Smooth muscle cell (in vitro differentiated cells): ENCODE results near the gene FAHD1. TPM values are rescaled to one million over a fixed set of nuclear protein-coding genes. Genes with fewer than 3 reads are reported as not detected.

ENCODE experiments used
- DNase-seq: peaks from one replicate; lab custom pipeline; 2025; ENCODE audit not compliant: unreplicated experiment; lab: John Stamatoyannopoulos, UW
- H2AFZ ChIP-seq: fragments of 200-600 bp; sonication (generic); 2 replicates; pipeline ENCODE4 v1.6.0; 2016; ENCODE audit warnings: antibody characterized with exemption, low read depth, mild to moderate bottlenecking
- H3F3A ChIP-seq: fragments of 200-600 bp; sonication (generic); 2 replicates; pipeline ENCODE4 v1.6.0; 2017; ENCODE audit warnings: antibody characterized with exemption, low read depth
- H3K27ac ChIP-seq: fragments of 200-600 bp; sonication (generic); 2 replicates; pipeline ENCODE4 v1.5.1; 2016; ENCODE audit warnings: low read depth, mild to moderate bottlenecking
- H3K27me3 ChIP-seq: fragments of 200-600 bp; sonication (generic); 2 replicates; pipeline ENCODE4 v1.6.1; 2016; ENCODE audit warnings: low read depth, mild to moderate bottlenecking
- H3K36me3 ChIP-seq: fragments of 200-600 bp; sonication (generic); 2 replicates; pipeline ENCODE4 v1.5.1; 2016; ENCODE audit warnings: low read depth
- H3K4me1 ChIP-seq: fragments of 200-600 bp; sonication (generic); 2 replicates; pipeline ENCODE4 v1.5.1; 2016; ENCODE audit warnings: low read depth
- H3K4me2 ChIP-seq: fragments of 200-600 bp; sonication (generic); 2 replicates; pipeline ENCODE4 v1.6.0; 2016; ENCODE audit warnings: mild to moderate bottlenecking
- H3K4me3 ChIP-seq: fragments of 200-600 bp; sonication (generic); 2 replicates; pipeline ENCODE4 v1.5.1; 2016; ENCODE audit warnings: mild to moderate bottlenecking
- H3K79me2 ChIP-seq: fragments of 200-600 bp; sonication (generic); 2 replicates; pipeline ENCODE4 v1.6.0; 2016; ENCODE audit warnings: low read depth, mild to moderate bottlenecking
- H3K9ac ChIP-seq: fragments of 200-600 bp; sonication (generic); 2 replicates; pipeline ENCODE4 v1.6.0; 2016; ENCODE audit warnings: low read depth
- H3K9me3 ChIP-seq: fragments of 200-600 bp; sonication (generic); replicated peaks from 2 replicates; pipeline ENCODE4 v1.5.1; 2016; ENCODE audit warnings: low read depth
- H4K20me1 ChIP-seq: fragments of 200-600 bp; sonication (generic); 2 replicates; pipeline ENCODE4 v1.6.0; 2016; ENCODE audit warnings: low read depth
- WGBS: methylation state at CpG from one replicate; pipeline ENCODE4 v1.1.7; 2016; ENCODE audit warnings: low lambda C conversion rate; 5-methylcytosine and 5-hydroxymethylcytosine counted together
- polyA plus RNA-seq: library from polyadenylated mRNA; unstranded; fragments of >200 nt; fragmentation: Nextera tagmentation; extraction: Ambion mirVana; gene quantifications from 2 replicates; pipeline ENCODE4 v1.2.1, GENCODE V29; 2016
- total RNA-seq: library from RNA; depleted of rRNA; stranded (reverse); fragments of >200 nt; gene quantifications from 2 replicates; pipeline ENCODE4 v1.2.3, GENCODE V29; 2014
- TF ChIP-seq, protein P1 (sequence below): fragments of 200-600 bp; sonication (generic); IDR thresholded peaks from 2 replicates; pipeline ENCODE4 v1.5.1; 2017; ENCODE audit warnings: borderline replicate concordance, mild to moderate bottlenecking, antibody characterized with exemption; ENCODE audit not compliant: insufficient read depth, poor library complexity, severe bottlenecking

Gene FAHD1
- total and polyA plus RNA-seq, 2 experiments from 2014 or later: 32.4 TPM

DNA sequence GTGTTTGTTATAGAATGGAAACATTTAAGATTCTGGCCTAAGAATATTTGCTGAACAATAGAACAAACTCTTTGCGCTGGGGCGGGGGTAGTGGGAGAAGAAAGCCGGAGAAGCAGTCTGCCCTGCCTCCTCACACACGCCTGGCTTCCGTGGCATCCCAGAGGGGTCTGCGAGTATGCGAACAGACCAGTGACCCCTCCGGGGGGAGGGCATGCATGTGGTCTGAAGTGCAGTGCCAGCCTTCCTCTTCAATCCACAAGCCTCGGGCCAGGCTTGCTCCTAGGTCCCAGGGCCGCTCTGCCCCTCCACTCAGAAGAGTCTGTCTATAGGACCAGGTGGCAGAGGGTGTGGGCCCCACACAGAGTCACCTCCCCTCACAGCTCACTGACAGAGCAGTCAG is 19.4 kb upstream of the FAHD1 start:
- H3F3A ChIP-seq: no peaks in the 10 kb centered on the region
- WGBS: 89% methylated on average over 10 of the region's 10 CpGs
- no peak overlapping the region for H3K4me3 ChIP-seq
- H3K9me3 ChIP-seq: no peaks in the 10 kb centered on the region
- H3K4me2 ChIP-seq: no peak overlapping the region
- no peak for DNase-seq
- H3K4me1 ChIP-seq: peaks cover 2% of the 10 kb centered on the region
- no peak overlapping the region for H3K9ac ChIP-seq
- no peak overlapping the region for H3K27ac ChIP-seq
- H2AFZ ChIP-seq: no peak overlapping the region
- H3K79me2 ChIP-seq: no peaks in the 10 kb centered on the region
- H3K27me3 ChIP-seq: no peaks in the 10 kb centered on the region
- no peaks in the 10 kb centered on the region for H4K20me1 ChIP-seq
- no peaks in the 10 kb centered on the region for H3K36me3 ChIP-seq
- TF ChIP-seq, protein P1, sequence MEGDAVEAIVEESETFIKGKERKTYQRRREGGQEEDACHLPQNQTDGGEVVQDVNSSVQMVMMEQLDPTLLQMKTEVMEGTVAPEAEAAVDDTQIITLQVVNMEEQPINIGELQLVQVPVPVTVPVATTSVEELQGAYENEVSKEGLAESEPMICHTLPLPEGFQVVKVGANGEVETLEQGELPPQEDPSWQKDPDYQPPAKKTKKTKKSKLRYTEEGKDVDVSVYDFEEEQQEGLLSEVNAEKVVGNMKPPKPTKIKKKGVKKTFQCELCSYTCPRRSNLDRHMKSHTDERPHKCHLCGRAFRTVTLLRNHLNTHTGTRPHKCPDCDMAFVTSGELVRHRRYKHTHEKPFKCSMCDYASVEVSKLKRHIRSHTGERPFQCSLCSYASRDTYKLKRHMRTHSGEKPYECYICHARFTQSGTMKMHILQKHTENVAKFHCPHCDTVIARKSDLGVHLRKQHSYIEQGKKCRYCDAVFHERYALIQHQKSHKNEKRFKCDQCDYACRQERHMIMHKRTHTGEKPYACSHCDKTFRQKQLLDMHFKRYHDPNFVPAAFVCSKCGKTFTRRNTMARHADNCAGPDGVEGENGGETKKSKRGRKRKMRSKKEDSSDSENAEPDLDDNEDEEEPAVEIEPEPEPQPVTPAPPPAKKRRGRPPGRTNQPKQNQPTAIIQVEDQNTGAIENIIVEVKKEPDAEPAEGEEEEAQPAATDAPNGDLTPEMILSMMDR: no peak

GRCh38 chr16:1808691-1809090 is 18.3 kb upstream of the FAHD1 start:
- no peak for DNase-seq
- no peaks in the 10 kb centered on the region for H3K9me3 ChIP-seq
- H3K27me3 ChIP-seq: no peaks in the 10 kb centered on the region
- no peak overlapping the region for H3K4me3 ChIP-seq
- 84% methylated on average over 18 of the region's 18 CpGs for WGBS
- TF ChIP-seq, protein P1: no peak
- no peaks in the 10 kb centered on the region for H3K36me3 ChIP-seq
- no peak overlapping the region for H3K9ac ChIP-seq
- no peak overlapping the region for H3K4me2 ChIP-seq
- peaks cover 5% of the 10 kb centered on the region for H3K4me1 ChIP-seq
- H2AFZ ChIP-seq: no peak overlapping the region
- H4K20me1 ChIP-seq: no peaks in the 10 kb centered on the region
- H3K79me2 ChIP-seq: no peaks in the 10 kb centered on the region
- H3F3A ChIP-seq: peaks cover 5% of the 10 kb centered on the region
- H3K27ac ChIP-seq: no peak overlapping the region

DNA sequence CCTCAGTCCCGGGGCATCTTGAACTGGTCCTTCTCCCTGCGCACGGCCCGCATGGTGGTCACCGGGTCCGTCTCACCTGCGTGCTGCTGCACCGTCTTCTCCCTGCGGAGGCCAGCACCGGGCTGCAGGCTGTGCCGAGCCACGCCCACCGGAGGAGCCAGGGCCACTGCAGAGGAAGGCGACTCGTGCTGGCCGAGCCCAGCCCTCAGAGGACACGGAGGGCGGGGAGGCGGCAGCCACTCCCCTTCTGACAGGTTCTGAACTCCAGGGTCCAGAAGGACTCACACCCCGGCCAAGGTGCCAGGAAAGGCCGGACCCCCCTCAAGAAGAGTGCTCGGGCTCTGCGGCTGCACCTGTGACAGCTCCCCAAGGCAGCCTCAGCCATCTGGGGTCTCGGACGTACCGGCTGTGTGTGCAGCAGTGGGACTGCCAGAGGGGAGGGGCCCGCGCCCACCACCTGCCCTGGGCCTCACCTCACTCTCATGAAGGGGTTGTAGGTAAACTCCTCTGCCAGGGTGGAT is 17.7 kb upstream of the FAHD1 start:
- Histone ChIP-seq H3K9ac (no peak overlapping the region), H4K20me1 (no peaks in the 10 kb centered on the region), H3K27ac (no peak overlapping the region), H3F3A (peaks cover 8% of the 10 kb centered on the region), H3K79me2 (no peaks in the 10 kb centered on the region), H3K36me3 (no peaks in the 10 kb centered on the region), H3K4me3 (no peak overlapping the region), H3K4me1 (peaks cover 5% of the 10 kb centered on the region), H2AFZ (no peak overlapping the region), H3K4me2 (no peak overlapping the region), H3K9me3 (no peaks in the 10 kb centered on the region), H3K27me3 (no peaks in the 10 kb centered on the region)
- no peak for DNase-seq
- TF ChIP-seq, protein P1: no peak
- 81% methylated on average over 27 of the region's 28 CpGs for WGBS

GRCh38 chr16:1810106-1810505 is 16.9 kb upstream of the FAHD1 start:
- H3K9me3 ChIP-seq: no peaks in the 10 kb centered on the region
- H4K20me1 ChIP-seq: no peaks in the 10 kb centered on the region
- no peak for DNase-seq
- peaks cover 5% of the 10 kb centered on the region for H3K4me1 ChIP-seq
- H3K4me2 ChIP-seq: no peak overlapping the region
- no peak overlapping the region for H2AFZ ChIP-seq
- no peak overlapping the region for H3K9ac ChIP-seq
- H3K27me3 ChIP-seq: no peaks in the 10 kb centered on the region
- H3K4me3 ChIP-seq: no peak overlapping the region
- H3K36me3 ChIP-seq: no peaks in the 10 kb centered on the region
- TF ChIP-seq, protein P1: no peak
- H3K79me2 ChIP-seq: no peaks in the 10 kb centered on the region
- no peak overlapping the region for H3K27ac ChIP-seq
- WGBS: 98% methylated on average over 16 of the region's 16 CpGs
- peaks cover 8% of the 10 kb centered on the region for H3F3A ChIP-seq
